Transverse colon (tissue), 4 donors: ENCODE results near the gene S100A7.

Source experiments
- EP300 ChIP-seq: sonication (generic); formaldehyde crosslinking; IDR thresholded peaks from one replicate; pipeline ENCODE4 v1.6.1; 2017; ENCODE audit warnings: antibody characterized with exemption, low read depth
- POLR2A ChIP-seq: fragments of 450-650 bp; IDR thresholded peaks from one replicate; pipeline ENCODE4 v1.6.1; 2016; ENCODE audit warnings: antibody characterized with exemption, mild to moderate bottlenecking, moderate library complexity
- POLR2AphosphoS5 ChIP-seq, 3 donors: sonication (generic); formaldehyde crosslinking; IDR thresholded peaks; one replicate each; pipeline ENCODE4 v1.6.1; 2016; ENCODE audit warnings: antibody characterized with exemption in 3 of 3
- TF ChIP-seq, protein P1 (sequence below), 5 experiments: fragments of 200-600 bp in 3 of 5; fragments of 450-650 bp in 2 of 5; sonication (generic) in 3 of 5; IDR thresholded peaks; 1 replicate in 2 of 5; 2 replicates in 3 of 5; pipeline ENCODE4 v1.5.1; 2016 to 2017; ENCODE audit warnings: antibody characterized with exemption in 5 of 5, inconsistent platforms in 3 of 5, mild to moderate bottlenecking in 2 of 5, moderate library complexity in 1 of 5

DNA sequence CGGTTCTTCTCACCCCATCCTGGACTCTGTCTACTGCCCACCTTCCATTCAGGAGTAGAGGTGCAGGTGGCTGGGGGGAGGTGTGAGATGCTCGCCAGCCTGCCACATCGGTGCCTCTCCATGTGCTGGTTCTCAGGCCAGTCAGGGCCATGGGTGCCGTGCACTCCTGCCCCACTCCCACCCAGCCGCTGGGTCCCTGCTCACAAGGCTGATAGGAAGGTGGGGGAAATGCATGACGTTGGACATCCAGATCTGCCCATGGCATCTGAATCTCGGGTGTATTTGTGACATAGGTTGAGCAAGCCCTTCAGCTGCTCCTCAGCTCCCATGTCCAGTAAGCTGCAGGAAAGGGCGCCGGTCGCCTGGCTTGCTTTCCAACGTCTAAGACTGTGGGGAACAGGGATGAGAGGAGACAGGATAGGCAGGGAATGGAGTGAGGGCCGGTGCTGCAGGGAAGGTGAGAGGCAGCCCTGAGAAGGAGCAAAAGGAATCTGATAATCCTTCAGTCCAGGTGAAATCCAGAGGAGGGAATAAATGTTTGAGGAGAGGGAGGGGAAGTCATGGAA, 32.3 kb downstream of the S100A7 start:
- TF ChIP-seq POLR2A (no peak), EP300 (no peak), POLR2AphosphoS5 (IDR thresholded peaks at IDR 0.05) (no peak)
- TF ChIP-seq, protein P1, sequence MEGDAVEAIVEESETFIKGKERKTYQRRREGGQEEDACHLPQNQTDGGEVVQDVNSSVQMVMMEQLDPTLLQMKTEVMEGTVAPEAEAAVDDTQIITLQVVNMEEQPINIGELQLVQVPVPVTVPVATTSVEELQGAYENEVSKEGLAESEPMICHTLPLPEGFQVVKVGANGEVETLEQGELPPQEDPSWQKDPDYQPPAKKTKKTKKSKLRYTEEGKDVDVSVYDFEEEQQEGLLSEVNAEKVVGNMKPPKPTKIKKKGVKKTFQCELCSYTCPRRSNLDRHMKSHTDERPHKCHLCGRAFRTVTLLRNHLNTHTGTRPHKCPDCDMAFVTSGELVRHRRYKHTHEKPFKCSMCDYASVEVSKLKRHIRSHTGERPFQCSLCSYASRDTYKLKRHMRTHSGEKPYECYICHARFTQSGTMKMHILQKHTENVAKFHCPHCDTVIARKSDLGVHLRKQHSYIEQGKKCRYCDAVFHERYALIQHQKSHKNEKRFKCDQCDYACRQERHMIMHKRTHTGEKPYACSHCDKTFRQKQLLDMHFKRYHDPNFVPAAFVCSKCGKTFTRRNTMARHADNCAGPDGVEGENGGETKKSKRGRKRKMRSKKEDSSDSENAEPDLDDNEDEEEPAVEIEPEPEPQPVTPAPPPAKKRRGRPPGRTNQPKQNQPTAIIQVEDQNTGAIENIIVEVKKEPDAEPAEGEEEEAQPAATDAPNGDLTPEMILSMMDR (IDR thresholded peaks at IDR 0.05) = no peak
